ENCODE data around the gene GPR17. TPM values are rescaled to one million over a fixed set of nuclear protein-coding genes. Genes with fewer than 3 reads are reported as not detected.

Gene GPR17
- total RNA-seq, 1 donor from 2014 or later = not detected

GRCh38 chr2:127607399-127607908, 38.5 kb upstream of the GPR17 start:
- no peaks in the 10 kb centered on the region for H3K4me1 Mint-ChIP-seq
- peaks cover 13% of the 10 kb centered on the region for H3K9me3 Mint-ChIP-seq
- H3K36me3 Mint-ChIP-seq = peaks cover 5% of the 10 kb centered on the region
- no peak overlapping the region for H3K4me3 Mint-ChIP-seq
- H3K27me3 Mint-ChIP-seq (ENCODE audit: low read depth) = no peaks in the 10 kb centered on the region
- TF ChIP-seq, protein P1, sequence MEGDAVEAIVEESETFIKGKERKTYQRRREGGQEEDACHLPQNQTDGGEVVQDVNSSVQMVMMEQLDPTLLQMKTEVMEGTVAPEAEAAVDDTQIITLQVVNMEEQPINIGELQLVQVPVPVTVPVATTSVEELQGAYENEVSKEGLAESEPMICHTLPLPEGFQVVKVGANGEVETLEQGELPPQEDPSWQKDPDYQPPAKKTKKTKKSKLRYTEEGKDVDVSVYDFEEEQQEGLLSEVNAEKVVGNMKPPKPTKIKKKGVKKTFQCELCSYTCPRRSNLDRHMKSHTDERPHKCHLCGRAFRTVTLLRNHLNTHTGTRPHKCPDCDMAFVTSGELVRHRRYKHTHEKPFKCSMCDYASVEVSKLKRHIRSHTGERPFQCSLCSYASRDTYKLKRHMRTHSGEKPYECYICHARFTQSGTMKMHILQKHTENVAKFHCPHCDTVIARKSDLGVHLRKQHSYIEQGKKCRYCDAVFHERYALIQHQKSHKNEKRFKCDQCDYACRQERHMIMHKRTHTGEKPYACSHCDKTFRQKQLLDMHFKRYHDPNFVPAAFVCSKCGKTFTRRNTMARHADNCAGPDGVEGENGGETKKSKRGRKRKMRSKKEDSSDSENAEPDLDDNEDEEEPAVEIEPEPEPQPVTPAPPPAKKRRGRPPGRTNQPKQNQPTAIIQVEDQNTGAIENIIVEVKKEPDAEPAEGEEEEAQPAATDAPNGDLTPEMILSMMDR (IDR thresholded peaks at IDR 0.05; ENCODE audit: unreplicated experiment) = no peak
- DNase-seq (ENCODE audit: low spot score in 2 of 2, unreplicated experiment in 2 of 2) = no peak
- H3K27ac Mint-ChIP-seq = no peak overlapping the region

DNA sequence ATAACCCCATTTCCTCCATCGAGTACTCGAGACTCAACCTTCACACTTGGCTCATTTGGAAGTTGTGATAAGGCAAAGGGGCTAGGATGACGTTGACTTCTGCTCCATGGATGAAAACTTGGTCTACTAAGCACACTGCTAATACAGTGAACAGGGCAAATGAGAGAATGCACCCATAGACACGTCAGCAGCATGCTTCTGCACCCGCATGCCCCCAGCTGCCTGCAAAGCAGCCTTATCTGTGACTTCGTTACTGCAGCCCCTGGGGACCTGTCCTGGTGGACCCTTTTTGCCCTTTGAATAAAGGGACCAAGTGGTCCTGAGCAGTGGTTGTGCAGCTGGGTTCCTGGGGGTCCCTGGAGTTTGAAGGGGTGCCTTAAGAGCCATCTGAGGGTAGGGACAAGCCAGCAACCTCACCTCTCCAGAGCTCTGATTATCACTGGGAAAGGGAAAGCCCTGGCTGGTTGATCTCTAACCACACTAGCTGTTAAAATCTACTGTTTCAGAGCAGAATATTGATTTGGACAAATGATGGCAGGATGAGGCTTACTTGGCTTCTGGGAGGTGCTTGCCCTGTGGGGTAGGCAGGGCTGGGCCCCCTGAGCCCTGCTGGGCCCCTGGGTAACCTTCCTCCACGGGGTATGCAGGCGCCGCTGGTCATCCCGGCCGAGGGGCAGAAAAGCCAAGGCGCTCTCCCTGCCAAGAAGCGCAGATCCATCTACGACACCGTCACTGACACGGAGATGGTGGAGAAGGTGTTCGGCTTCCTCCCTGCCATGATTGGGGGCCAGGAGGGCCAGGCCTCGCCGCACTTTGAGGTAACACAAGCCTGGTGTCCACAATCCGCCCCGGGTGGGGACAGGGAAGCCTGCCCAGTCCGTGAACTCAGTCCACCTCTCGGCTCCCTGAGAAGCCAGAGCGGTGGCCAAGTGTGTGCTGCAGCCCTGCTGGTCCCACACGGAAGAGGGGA, 37.6 kb upstream of the GPR17 start:
- Mint-ChIP-seq H3K27ac (no peak overlapping the region), H3K4me3 (no peak overlapping the region), H3K27me3 (ENCODE audit: low read depth) (no peaks in the 10 kb centered on the region), H3K4me1 (no peaks in the 10 kb centered on the region), H3K36me3 (peaks cover under 1% of the 10 kb centered on the region), H3K9me3 (peaks cover 13% of the 10 kb centered on the region)
- no peak for DNase-seq (ENCODE audit: low spot score in 2 of 2, unreplicated experiment in 2 of 2)
- TF ChIP-seq, protein P1 (IDR thresholded peaks at IDR 0.05; ENCODE audit: unreplicated experiment) = no peak

DNA sequence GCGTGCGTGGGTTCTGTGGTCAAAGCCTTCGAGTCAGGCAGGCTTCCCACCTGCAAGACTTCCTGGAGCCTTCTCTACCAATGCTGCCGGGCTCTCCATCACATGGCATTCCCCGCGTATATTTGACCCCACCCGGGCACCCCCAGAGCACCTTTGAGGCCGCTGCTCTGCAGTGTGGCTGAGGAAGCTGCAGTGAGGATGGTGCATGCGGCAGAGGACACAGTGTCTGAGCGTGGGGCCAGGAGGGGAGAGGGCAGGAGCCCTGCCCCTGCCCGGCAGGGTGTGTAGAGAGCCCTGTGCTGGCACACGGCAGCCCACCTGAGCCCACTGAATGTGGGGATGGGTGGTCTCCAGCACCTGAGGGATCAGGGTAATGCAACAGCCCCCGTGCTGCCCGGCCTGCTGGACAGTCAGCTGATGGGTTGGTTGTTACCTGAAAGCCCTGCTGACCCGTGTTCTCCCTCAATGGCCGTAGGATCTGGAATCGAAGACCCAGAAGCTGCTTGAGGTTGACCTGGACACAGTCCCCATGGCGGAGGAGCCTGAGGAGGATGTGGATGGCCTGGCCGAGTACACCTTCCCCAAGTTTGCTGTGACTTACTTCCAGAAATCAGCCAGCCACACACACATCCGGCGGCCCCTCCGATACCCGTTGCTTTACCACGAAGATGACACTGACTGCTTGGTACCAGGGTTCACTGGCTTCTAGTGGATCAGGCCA, 36.8 kb upstream of the GPR17 start:
- Mint-ChIP-seq H3K36me3 (no peaks in the 10 kb centered on the region), H3K27me3 (ENCODE audit: low read depth) (no peaks in the 10 kb centered on the region), H3K27ac (no peak overlapping the region), H3K4me1 (no peaks in the 10 kb centered on the region), H3K9me3 (peaks cover 17% of the 10 kb centered on the region), H3K4me3 (no peak overlapping the region)
- no peak for DNase-seq (ENCODE audit: low spot score in 2 of 2, unreplicated experiment in 2 of 2)
- TF ChIP-seq, protein P1 (IDR thresholded peaks at IDR 0.05; ENCODE audit: unreplicated experiment) = no peak

GRCh38 chr2:127609818-127610217, 36.1 kb upstream of the GPR17 start:
- Mint-ChIP-seq H3K27ac (no peak overlapping the region), H3K36me3 (no peaks in the 10 kb centered on the region), H3K4me3 (no peak overlapping the region), H3K27me3 (ENCODE audit: low read depth) (no peaks in the 10 kb centered on the region), H3K9me3 (peaks cover 16% of the 10 kb centered on the region), H3K4me1 (no peaks in the 10 kb centered on the region)
- DNase-seq (ENCODE audit: low spot score in 2 of 2, unreplicated experiment in 2 of 2) = no peak
- TF ChIP-seq, protein P1 (IDR thresholded peaks at IDR 0.05; ENCODE audit: unreplicated experiment) = no peak

GRCh38 chr2:127610561-127610960, 35.4 kb upstream of the GPR17 start:
- H3K27me3 Mint-ChIP-seq (ENCODE audit: low read depth) = no peaks in the 10 kb centered on the region
- H3K36me3 Mint-ChIP-seq = no peaks in the 10 kb centered on the region
- H3K4me1 Mint-ChIP-seq = no peaks in the 10 kb centered on the region
- no peak overlapping the region for H3K27ac Mint-ChIP-seq
- peak in 1 of 2 experiments; percentile 14 for DNase-seq (ENCODE audit: low spot score in 2 of 2, unreplicated experiment in 2 of 2)
- H3K4me3 Mint-ChIP-seq = no peak overlapping the region
- TF ChIP-seq, protein P1 (IDR thresholded peaks at IDR 0.05; ENCODE audit: unreplicated experiment) = no peak
- H3K9me3 Mint-ChIP-seq = peaks cover 16% of the 10 kb centered on the region

All from mesothelial cell of epicardium (in vitro differentiated cells).